Stimulated activated naive CD8-positive, alpha-beta T cell treated with anti-CD3 and anti-CD28 coated beads, Interleukin-15, amount 100 ng/mL, for 72 hours (primary cell): ENCODE results near the gene NR1H2.

Experiments used
- ATAC-seq: fragments of 150-1000 bp; cut with Tn5 transposase; 2 replicates; pipeline ENCODE4 v1.10.0; 2021; ENCODE audit warnings: mild to moderate bottlenecking, moderate library complexity
- DNase-seq, 2 donors: peaks; one replicate each; pipeline ENCODE4 v3.0.0; 2021 to 2022
- H3K27ac Mint-ChIP-seq, 2 donors: one replicate each; pipeline ENCODE4 v1.8.0; 2022; ENCODE audit warnings: mild to moderate bottlenecking in 2 of 2, mixed read lengths in 2 of 2, moderate library complexity in 2 of 2
- H3K27me3 Mint-ChIP-seq: one replicate; pipeline ENCODE4 v1.8.0; 2022; ENCODE audit warnings: mixed read lengths
- H3K4me1 Mint-ChIP-seq: one replicate; pipeline ENCODE4 v1.8.0; 2022; ENCODE audit warnings: mild to moderate bottlenecking, mixed read lengths
- H3K4me3 Mint-ChIP-seq, 2 donors: one replicate each; pipeline ENCODE4 v1.8.0; 2022; ENCODE audit warnings: mild to moderate bottlenecking in 2 of 2, mixed read lengths in 2 of 2, moderate library complexity in 1 of 2
- H3K9me3 Mint-ChIP-seq, 2 donors: one replicate each; pipeline ENCODE4 v1.8.0; 2022; ENCODE audit warnings: mixed read lengths in 2 of 2

NR1H2 gene

DNA sequence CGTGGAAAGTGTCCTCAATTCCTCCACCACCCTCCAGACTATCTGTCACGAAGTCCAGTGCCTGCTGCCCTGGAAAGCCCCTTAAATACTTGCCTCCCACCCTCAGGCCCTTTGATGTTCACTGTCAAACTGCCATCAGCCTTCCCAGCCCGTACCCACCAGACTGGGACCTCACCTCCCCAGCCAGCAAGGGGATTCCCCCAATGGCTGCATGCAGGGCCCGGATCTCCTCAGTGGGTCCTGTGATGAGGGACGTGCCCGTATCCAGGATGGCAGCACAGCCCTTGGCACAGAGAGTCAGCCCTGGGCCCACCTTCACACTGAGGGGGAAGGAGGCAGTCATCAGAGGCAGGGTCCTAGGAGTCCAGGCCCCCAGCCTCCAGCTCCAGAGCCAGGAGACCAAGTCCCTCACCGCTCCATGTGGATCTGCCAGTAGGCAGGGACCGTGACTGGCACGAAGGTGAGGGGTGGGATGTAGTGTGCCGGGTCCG is 16.9 kb upstream of the NR1H2 start:
- ATAC-seq (no peak), DNase-seq (peak in 1 of 2 donors; percentile 30)
- H3K27me3 Mint-ChIP-seq: no peaks in the 10 kb centered on the region
- peaks cover 72% of the 10 kb centered on the region for H3K4me1 Mint-ChIP-seq
- peak overlapping the region; percentile 94 to 96 for H3K4me3 Mint-ChIP-seq
- peak overlapping the region; percentile 97 to 99 for H3K27ac Mint-ChIP-seq
- peaks cover 0 to 20% of the 10 kb centered on the region in 2 donors for H3K9me3 Mint-ChIP-seq

DNA sequence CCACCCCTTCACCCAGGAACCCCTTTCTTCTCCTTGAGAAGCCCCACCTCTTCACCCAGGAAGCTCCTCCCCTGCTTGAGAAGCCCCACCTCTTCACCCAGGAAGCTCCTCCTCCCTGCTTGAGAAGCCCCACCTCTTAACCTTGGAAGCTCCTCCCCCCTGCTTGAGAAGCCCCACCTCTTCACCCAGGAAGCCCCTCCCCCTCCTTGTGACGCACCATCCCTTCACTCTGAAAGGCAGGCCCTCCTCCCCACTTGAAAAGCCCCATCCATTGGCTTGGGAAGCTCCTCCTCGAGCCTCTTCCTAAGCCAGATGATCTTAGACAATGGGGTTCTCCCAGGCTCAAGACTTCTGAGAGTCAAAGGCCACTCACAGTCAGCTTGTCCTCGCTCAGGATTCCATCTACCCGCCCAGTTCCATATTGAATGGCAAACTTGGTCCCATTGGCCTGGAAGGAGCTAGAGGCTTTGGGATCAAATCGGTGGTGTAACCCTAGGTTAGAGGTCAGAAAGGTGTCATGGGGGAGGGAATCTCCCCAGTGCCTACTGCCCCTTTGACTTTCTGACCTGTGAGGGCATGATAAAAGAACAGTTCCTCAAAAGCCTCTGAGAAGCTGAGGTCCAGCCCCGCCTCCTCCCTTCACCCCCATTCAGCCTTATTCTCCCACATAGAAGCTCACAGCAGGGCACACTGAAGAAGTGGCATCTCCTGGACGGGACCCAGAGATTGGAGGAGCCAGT is 14.8 kb upstream of the NR1H2 start:
- ATAC-seq (no peak), DNase-seq (peak in 1 of 2 donors; percentile 32)
- Mint-ChIP-seq H3K4me3 (peak overlapping the region; percentile 69 to 70), H3K4me1 (peaks cover 89% of the 10 kb centered on the region), H3K9me3 (peaks cover 0 to 20% of the 10 kb centered on the region in 2 donors), H3K27ac (no peak overlapping the region), H3K27me3 (no peaks in the 10 kb centered on the region)

DNA sequence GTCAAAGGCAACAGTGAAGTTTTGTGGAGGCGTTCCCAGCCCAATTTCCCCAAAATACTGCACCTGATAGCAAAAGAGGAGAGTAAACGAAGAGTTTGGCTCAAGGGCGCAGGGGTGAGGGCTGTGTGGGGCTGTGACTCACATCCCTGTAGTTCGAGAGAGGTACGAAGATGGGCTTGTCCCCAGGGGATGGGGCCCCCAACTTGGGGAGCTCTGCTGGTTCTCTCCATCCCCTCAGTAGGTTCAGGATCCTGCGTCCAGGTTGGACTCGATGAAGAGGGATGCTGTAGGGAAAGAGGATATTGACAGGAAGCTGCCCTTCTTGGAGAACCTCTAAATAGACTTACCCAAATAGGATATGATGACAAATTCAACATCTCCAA is 14.2 kb upstream of the NR1H2 start:
- ATAC-seq (no peak), DNase-seq (no peak)
- Mint-ChIP-seq H3K27me3 (no peaks in the 10 kb centered on the region), H3K4me3 (peak overlapping the region; percentile 69 to 70), H3K27ac (no peak overlapping the region), H3K9me3 (peaks cover 0 to 20% of the 10 kb centered on the region in 2 donors), H3K4me1 (peaks cover 90% of the 10 kb centered on the region)

DNA sequence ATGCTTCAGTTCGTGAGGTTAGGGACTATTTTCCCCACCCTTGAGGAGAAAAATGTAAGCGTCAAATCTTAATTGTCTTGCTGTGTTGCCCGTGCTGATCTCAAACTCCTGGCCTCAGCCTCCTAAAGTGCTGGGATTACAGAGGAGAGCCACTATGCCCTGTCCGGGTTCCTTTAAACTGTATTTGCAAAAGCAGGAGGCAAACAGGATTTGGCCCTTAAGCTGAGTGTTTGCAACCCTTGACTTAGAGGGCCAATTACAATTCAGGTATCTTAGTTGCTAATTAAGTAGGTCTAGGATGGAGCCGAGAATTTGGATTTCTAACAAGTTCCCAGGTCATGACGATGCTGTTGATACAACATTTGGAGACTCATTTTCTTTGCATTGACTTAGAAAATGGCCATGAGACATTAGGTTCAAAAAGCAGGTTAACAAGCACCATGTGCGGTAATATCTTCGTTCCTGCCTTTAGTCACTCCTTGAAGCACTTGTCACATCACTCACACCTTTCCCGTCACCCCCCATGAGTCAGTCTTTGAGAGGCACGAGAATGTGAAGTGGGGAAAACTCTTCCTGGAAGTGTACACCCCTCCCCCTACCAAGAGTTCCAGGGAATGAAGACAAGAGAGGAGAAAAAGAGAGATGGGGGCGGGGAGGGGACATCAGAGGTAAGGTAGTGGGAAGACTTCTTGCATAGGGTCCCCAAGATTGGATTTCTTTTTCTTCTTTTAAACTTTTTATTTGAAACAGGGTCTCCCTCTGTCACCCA is 13.4 kb upstream of the NR1H2 start:
- H3K27me3 Mint-ChIP-seq: no peaks in the 10 kb centered on the region
- peak in 1 of 2 donors; percentile 27 for DNase-seq
- H3K4me1 Mint-ChIP-seq: peaks cover 91% of the 10 kb centered on the region
- peak overlapping the region; percentile 69 to 81 for H3K4me3 Mint-ChIP-seq
- H3K27ac Mint-ChIP-seq: peak overlapping the region; percentile 86 to 92
- peak; percentile 35 for ATAC-seq
- H3K9me3 Mint-ChIP-seq: peaks cover 0 to 20% of the 10 kb centered on the region in 2 donors

DNA sequence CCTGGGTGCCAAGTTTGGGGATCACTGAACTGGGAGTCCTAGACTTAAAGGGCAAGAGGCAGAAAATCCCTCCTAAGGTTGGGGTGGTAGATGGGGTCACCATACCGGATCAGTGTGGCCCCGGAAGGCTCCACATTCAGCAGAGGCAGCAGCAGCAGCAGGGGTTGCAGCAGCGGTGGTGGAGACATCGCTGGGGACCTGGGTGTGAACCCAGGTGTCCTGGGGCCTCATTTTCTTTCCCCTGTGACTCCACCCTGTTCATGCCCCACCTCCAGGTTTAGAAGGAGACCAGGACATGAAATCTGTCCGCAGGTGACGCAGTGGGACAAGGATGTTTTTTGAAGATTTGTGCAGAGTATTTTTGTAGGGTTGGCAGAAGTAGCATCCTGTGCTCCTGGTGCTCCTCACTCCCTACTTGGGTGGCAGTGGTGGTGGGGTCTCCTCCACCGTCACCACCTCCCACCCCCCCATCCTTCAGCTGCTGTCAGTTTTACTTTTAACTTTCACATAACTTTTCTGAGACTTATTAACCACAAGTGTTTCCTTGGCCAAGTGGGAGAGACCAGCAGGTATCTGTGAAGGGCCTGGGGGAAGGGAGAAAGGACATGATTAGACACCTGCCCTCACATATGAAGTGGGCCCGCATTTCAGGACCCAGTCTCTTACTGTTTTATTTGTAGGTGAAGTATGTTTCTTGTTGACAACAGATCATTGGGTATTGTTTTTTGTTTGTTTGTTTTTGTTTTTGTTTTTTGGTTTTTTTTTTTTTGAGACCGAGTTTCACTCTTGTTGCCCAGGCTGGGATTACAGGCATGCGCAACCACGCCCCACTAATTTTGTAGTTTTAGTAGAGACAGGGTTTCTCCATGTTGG is 10.6 kb upstream of the NR1H2 start, which contains the start of gene NAPSA:
TSS of gene NAPSA (minus strand) at position 206 of the 873 bp plus-strand sequence. CDS start at position 188, 18 bp downstream.
- H3K4me3 Mint-ChIP-seq: peak within 1 kb of the TSS; percentile 76 to 82
- peaks cover 0 to 6% of the 10 kb centered on the region in 2 donors for H3K9me3 Mint-ChIP-seq
- ATAC-seq: peak; percentile 6
- no peaks in the 10 kb centered on the region for H3K27me3 Mint-ChIP-seq
- peak in 1 of 2 donors; percentile 32 for DNase-seq
- peak within 1 kb of the TSS; percentile 38 to 94 for H3K27ac Mint-ChIP-seq
- peaks cover 86% of the 10 kb centered on the region for H3K4me1 Mint-ChIP-seq

DNA sequence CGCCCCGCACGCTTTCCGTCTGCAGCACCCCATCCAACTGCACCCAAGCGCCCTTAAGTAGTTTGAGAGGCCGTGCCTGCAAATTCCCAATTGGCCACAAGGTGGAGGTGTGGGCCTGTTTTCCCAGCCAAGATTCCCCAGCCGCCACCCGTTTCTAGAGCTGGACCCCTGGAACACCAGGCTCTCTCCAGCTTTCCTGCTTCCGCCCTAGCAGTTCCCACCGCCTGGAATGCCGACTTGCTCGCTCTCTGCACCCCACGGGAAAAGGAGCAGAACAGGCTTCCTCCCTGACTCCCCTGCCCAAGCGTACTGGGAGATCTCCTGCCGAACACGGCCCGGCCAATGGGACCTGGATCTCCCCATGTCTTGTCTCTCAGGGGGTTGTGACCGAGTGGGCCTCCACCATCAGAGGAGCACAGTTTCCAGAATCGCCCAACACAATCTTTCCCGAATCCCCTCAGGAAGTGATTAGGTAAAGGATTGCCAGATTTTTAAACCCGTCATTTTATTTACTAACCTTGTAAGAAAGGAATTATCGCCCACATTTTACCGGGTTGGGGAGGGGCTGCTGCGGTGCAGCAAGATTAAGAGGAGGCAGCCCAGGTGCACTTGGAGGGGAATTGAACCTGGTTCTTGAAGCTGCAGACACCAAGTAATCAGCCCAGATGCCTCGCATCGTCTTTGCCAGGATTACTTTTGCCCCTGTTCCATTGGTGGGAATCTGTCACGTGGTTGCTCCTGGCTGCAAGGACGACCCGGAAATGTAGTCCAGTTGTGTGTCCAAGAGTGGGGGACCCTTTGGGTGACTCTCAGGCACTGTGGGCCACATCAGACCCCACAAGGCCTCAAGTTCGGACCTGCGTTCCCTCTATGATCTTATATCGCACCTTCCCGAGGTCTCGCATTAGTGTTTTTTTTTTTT is 7.3 kb upstream of the NR1H2 start:
- ATAC-seq (peak; percentile 78), DNase-seq (peak; percentile 81 to 82)
- Mint-ChIP-seq H3K27me3 (no peaks in the 10 kb centered on the region), H3K4me1 (peaks cover 53% of the 10 kb centered on the region), H3K4me3 (peak overlapping the region; percentile 90 to 96), H3K27ac (peak overlapping the region; percentile 95 to 99), H3K9me3 (no peaks in the 10 kb centered on the region)

DNA sequence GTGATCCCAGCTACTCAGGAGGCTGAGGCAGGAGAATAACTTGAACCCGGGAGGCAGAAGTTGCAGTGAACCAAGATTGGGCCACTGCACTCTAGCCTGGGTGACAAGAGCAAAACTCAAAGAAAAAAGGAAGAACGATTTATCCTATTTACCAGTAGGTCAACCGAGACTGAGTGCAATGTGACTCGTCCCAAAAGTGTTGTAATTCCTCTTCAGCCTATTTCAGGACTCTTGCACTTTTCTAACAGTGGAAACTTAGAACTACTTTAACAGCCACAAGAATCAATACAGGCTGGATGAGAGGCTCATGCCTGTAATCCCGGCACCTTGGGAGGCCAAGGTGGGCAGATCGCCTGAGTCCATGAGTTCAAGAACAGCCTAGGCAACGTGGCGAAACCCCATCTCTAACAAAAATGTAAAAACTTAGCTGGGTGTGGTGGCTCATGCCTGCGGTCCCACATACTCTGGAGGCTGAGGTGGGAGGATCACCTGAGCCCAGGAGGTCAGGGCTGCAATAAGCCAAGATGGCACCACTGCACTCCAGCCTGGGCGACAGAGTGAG is 4.3 kb upstream of the NR1H2 start:
- Mint-ChIP-seq H3K27ac (no peak overlapping the region), H3K27me3 (no peaks in the 10 kb centered on the region), H3K9me3 (no peaks in the 10 kb centered on the region), H3K4me3 (no peak overlapping the region), H3K4me1 (peaks cover 42% of the 10 kb centered on the region)
- no peak for ATAC-seq
- DNase-seq: no peak

DNA sequence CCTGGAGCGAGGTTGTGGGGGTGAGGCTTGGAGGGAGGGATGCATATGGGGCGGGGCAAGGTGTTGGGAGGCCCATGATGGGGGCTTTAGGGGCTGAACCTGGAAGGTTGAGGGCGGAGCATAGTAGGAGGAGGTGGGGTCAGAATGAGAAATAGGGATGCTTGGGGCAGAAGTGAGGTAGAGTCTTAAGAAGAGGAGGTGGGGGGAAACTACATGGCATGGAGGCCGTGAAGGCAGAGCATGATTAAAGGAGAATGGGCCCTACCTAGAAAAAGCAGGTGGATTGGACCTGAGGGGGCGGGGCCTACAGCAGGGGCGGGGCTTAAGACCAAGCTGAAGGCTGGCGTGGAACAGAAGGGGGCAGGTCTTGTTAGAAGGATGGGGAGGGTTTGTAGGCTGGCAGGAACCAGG is 799 bp downstream of the NR1H2 start:
- DNase-seq: no peak

DNA sequence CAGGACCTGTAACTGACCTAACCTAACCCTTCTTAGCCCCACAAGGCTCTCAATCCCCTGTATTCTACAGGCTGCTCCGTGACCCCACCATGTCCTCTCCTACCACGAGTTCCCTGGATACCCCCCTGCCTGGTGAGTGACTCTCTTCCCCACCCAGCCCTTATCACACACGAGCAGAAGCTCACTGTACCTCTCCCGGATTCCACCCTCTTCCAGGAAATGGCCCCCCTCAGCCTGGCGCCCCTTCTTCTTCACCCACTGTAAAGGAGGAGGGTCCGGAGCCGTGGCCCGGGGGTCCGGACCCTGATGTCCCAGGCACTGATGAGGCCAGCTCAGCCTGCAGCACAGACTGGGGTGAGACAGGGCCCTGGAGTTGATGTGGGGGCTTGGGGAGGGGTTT is 1.3 kb downstream of the NR1H2 start:
- H3K9me3 Mint-ChIP-seq: no peaks in the 10 kb centered on the region
- H3K27ac Mint-ChIP-seq: no peak overlapping the region
- ATAC-seq (no peak), DNase-seq (no peak)
- H3K27me3 Mint-ChIP-seq: no peaks in the 10 kb centered on the region
- peak overlapping the region; percentile 98 for H3K4me3 Mint-ChIP-seq
- H3K4me1 Mint-ChIP-seq: peaks cover 39% of the 10 kb centered on the region

More for the DNA sequence above, 799 bp downstream of the NR1H2 start:
- peak; percentile 2 for ATAC-seq
- Mint-ChIP-seq H3K27me3 (no peaks in the 10 kb centered on the region), H3K4me1 (peaks cover 39% of the 10 kb centered on the region), H3K27ac (peak overlapping the region; percentile 52 to 61), H3K4me3 (peak overlapping the region; percentile 98), H3K9me3 (no peaks in the 10 kb centered on the region)

DNA sequence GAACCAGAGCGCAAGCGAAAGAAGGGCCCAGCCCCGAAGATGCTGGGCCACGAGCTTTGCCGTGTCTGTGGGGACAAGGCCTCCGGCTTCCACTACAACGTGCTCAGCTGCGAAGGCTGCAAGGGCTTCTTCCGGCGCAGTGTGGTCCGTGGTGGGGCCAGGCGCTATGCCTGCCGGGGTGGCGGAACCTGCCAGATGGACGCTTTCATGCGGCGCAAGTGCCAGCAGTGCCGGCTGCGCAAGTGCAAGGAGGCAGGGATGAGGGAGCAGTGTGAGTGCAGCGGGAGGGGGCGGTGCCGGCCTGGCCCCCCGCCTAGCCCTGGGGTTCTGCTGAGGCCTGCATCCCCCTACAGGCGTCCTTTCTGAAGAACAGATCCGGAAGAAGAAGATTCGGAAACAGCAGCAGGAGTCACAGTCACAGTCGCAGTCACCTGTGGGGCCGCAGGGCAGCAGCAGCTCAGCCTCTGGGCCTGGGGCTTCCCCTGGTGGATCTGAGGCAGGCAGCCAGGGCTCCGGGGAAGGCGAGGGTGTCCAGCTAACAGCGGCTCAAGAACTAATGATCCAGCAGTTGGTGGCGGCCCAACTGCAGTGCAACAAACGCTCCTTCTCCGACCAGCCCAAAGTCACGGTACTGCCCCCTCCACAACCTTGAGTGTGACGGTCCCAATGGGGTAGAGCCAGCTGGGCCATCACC is 2.1 kb downstream of the NR1H2 start:
- DNase-seq (no peak), ATAC-seq (no peak)
- Mint-ChIP-seq H3K4me3 (peak overlapping the region; percentile 5 to 51), H3K27me3 (no peaks in the 10 kb centered on the region), H3K4me1 (peaks cover 43% of the 10 kb centered on the region), H3K9me3 (no peaks in the 10 kb centered on the region), H3K27ac (no peak overlapping the region)

DNA sequence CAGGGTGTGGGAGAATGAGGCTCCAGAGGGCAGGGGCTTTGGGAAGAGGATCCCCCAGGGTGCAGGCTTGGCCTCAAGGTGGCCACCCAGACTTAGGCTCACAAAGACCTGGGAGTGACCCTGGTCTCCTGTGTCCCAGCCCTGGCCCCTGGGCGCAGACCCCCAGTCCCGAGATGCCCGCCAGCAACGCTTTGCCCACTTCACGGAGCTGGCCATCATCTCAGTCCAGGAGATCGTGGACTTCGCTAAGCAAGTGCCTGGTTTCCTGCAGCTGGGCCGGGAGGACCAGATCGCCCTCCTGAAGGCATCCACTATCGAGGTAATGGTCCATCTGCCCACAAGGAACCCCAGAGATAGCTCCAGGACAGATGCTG is 2.6 kb downstream of the NR1H2 start:
- Mint-ChIP-seq H3K4me1 (peaks cover 49% of the 10 kb centered on the region), H3K27me3 (no peaks in the 10 kb centered on the region), H3K9me3 (no peaks in the 10 kb centered on the region), H3K27ac (no peak overlapping the region), H3K4me3 (no peak overlapping the region)
- no peak for DNase-seq
- ATAC-seq: no peak

DNA sequence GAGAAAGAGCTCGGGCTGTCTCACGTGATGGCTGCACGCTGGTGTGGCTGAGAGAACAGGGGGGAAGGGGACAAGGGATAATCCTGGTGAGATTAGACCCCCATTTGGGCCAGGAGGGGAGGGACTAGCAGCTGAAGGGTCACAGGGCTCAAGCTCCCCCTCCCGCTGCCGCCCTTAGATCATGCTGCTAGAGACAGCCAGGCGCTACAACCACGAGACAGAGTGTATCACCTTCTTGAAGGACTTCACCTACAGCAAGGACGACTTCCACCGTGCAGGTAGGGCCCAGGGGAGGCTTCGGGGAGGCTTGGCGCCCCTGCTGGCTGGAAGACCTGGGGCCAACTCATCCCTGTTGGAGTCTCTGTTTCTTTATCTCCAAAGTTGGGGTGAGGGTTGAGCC is 3.3 kb downstream of the NR1H2 start:
- Mint-ChIP-seq H3K4me3 (no peak overlapping the region), H3K9me3 (no peaks in the 10 kb centered on the region), H3K4me1 (peaks cover 49% of the 10 kb centered on the region), H3K27me3 (no peaks in the 10 kb centered on the region), H3K27ac (peak overlapping the region in 1 of 2 donors; percentile 54)
- no peak for DNase-seq
- no peak for ATAC-seq

DNA sequence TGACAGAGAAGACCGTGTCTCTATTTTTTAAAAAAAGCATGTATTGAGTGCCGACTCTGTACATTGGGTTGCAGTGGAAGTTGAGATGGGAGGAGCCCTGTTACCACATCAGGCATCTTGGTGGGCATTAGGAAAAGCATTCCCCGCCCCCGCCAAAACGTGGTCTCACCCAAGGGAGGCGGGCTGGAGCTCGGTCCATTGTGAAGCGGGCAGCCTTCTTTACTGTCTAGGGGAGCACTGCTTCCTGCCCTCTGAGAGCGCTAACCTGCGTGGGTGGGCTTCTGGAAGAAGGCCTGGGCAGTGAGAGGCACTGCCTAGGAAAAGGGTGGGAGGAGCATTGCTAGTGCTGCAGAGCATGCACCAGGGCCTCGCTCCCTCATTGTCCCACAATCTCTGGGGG is 3.9 kb downstream of the NR1H2 start:
- ATAC-seq (no peak), DNase-seq (no peak)
- H3K27me3 Mint-ChIP-seq: no peaks in the 10 kb centered on the region
- no peak overlapping the region for H3K4me3 Mint-ChIP-seq
- no peak overlapping the region for H3K27ac Mint-ChIP-seq
- H3K4me1 Mint-ChIP-seq: peaks cover 51% of the 10 kb centered on the region
- no peaks in the 10 kb centered on the region for H3K9me3 Mint-ChIP-seq

DNA sequence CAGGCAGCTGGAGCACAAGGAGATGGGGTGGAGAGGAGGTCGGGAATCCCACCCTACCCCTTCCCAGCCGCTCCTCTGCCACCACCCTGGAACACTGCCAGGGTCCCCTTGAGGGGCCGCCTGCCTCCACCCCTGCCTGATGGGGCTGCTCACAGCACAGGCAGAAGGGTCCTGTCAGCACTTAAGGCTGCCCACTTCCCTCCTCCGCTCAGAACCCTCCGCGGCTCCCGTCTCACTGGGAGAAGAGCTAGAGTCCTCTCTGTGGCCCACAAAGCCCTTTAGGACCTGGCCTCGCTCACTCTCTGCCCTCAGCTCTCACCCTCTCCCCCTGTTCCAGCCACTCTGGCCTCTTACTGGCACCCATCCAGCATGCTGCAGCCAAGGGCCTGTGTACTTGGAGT is 4.5 kb downstream of the NR1H2 start:
- Mint-ChIP-seq H3K9me3 (no peaks in the 10 kb centered on the region), H3K27me3 (no peaks in the 10 kb centered on the region), H3K27ac (no peak overlapping the region), H3K4me3 (no peak overlapping the region), H3K4me1 (peaks cover 57% of the 10 kb centered on the region)
- DNase-seq (no peak), ATAC-seq (no peak)
